ENCODE data around the gene DNLZ.

DNA sequence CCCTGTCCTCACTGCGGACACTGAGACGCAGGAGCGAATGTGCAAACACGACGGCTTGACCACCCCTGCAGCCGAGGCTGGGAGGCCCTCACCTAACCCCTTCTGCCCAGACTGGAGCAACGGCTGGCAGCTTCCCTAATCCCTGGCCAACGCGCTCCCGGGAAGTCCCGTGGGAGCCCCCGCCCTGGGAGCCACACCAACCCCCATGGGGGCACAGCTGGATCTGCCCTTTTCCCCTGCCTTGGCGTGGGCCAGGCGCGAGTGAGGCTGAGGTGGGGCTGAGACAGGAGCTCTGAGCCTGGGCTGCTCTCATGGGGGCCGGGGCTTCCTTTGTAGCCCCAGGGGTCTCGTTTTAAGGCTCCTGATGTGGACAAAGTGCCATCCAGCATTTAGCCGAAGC lies 4.6 kb upstream of the DNLZ start:
- TF ChIP-seq, protein P1, sequence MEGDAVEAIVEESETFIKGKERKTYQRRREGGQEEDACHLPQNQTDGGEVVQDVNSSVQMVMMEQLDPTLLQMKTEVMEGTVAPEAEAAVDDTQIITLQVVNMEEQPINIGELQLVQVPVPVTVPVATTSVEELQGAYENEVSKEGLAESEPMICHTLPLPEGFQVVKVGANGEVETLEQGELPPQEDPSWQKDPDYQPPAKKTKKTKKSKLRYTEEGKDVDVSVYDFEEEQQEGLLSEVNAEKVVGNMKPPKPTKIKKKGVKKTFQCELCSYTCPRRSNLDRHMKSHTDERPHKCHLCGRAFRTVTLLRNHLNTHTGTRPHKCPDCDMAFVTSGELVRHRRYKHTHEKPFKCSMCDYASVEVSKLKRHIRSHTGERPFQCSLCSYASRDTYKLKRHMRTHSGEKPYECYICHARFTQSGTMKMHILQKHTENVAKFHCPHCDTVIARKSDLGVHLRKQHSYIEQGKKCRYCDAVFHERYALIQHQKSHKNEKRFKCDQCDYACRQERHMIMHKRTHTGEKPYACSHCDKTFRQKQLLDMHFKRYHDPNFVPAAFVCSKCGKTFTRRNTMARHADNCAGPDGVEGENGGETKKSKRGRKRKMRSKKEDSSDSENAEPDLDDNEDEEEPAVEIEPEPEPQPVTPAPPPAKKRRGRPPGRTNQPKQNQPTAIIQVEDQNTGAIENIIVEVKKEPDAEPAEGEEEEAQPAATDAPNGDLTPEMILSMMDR (IDR thresholded peaks at IDR 0.05): no peak
- TF ChIP-seq POLR2A (IDR thresholded peaks at IDR 0.05): no peak
